Spleen (tissue), 7 donors: ENCODE measurements around the gene GCM1.

Experiments
- POLR2A ChIP-seq, 3 donors: fragments of 450-650 bp; IDR thresholded peaks; one replicate each; pipeline ENCODE4 v1.5.1; 2017; ENCODE audit warnings: antibody characterized with exemption in 3 of 3, mild to moderate bottlenecking in 1 of 3
- TF ChIP-seq, protein P1 (sequence below), 11 experiments: fragments of 200-600 bp in 7 of 11; fragments of 450-650 bp in 4 of 11; sonication (generic) in 4 of 11; IDR thresholded peaks in 8 of 11; conservative IDR thresholded peaks in 3 of 11; 1 replicate in 7 of 11; 2 replicates in 4 of 11; pipeline versions ENCODE4 v1.4.0 to v1.8.0; 2016 to 2021; ENCODE audit warnings: antibody characterized with exemption in 11 of 11, inconsistent platforms in 4 of 11, mild to moderate bottlenecking in 1 of 11
- donor health status: DM: no; HTN: no; CAD: no; lungs with moderate emphysema.
- donor health status: DM: no; HTN: no; CAD: no.
- donor health status: DM: no; HTN: no; CAD: no.

DNA sequence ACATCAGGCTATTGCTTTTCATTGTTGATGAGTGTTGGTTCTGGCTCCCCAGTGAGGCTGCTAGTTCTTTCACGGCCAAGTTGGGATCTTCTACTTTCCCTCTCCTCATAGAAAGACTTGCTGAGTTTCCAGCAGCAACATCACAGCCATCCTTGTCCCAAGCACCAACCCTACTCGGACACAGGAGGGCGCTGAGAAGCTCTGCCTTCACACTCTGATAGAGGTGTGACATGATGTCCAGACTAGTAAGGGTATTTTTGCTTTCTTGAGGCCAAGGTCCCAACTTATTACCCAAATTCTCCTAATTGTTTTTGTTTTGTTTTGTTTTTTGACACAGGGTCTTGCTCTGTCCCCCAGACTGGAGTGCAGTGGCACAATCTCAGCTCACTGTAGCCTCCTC, 3.0 kb upstream of the GCM1 start:
- TF ChIP-seq, protein P1, sequence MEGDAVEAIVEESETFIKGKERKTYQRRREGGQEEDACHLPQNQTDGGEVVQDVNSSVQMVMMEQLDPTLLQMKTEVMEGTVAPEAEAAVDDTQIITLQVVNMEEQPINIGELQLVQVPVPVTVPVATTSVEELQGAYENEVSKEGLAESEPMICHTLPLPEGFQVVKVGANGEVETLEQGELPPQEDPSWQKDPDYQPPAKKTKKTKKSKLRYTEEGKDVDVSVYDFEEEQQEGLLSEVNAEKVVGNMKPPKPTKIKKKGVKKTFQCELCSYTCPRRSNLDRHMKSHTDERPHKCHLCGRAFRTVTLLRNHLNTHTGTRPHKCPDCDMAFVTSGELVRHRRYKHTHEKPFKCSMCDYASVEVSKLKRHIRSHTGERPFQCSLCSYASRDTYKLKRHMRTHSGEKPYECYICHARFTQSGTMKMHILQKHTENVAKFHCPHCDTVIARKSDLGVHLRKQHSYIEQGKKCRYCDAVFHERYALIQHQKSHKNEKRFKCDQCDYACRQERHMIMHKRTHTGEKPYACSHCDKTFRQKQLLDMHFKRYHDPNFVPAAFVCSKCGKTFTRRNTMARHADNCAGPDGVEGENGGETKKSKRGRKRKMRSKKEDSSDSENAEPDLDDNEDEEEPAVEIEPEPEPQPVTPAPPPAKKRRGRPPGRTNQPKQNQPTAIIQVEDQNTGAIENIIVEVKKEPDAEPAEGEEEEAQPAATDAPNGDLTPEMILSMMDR (IDR thresholded peaks at IDR 0.05 in 8 of 11, conservative IDR thresholded peaks at IDR 0.05 in 3 of 11), result peak in 1 of 11 experiments; percentile 23
- no peak for TF ChIP-seq POLR2A (IDR thresholded peaks at IDR 0.05)
